ENCODE results near the gene GTF3C1. TPM values are rescaled to one million over a fixed set of nuclear protein-coding genes. Genes with fewer than 3 reads are reported as not detected.

GTF3C1 gene
- total and polyA plus RNA-seq, 4 donors: 15.3 to 28.0 (median 22.2) TPM

DNA sequence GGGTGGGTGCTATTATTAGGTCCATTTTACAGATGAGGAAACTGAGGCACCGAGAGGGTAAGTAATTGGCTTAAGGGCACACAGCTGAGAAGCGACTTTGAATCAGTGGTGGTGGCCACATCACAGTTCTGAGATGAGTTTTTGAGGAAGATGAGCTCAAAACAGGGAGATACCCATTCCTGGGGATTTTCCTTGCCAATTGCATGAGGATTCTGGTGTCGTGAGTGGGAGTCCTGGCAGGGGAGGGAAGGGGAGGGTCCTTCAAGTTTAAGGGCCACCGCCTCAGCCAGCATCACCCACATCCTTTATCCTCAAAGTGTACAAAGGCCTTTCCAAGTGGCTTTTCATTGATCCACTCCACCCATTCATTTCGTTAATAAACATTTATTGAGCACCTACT is 102.4 kb downstream of the GTF3C1 start:
- 92% methylated on average over 5 of the region's 5 CpGs for WGBS
- Histone ChIP-seq H3K4me1 (ENCODE audit: control insufficient read depth in 4 of 4, insufficient read depth in 4 of 4, low read length in 3 of 4) (no peaks in the 10 kb centered on the region), H3K36me3 (ENCODE audit: control insufficient read depth in 4 of 4, insufficient read depth in 3 of 4, low read depth in 1 of 4, low read length in 3 of 4) (no peaks in the 10 kb centered on the region), H3K27me3 (ENCODE audit: control insufficient read depth in 4 of 4, insufficient read depth in 4 of 4, low read length in 3 of 4) (no peaks in the 10 kb centered on the region), H3K9ac (ENCODE audit: low read depth in 1 of 2, low read length in 2 of 2) (no peak overlapping the region), H3K4me3 (ENCODE audit: low read depth in 1 of 3, low read length in 3 of 3) (no peak overlapping the region), H3K27ac (ENCODE audit: low read depth in 1 of 2, low read length in 2 of 2) (no peak overlapping the region), H3K9me3 (ENCODE audit: control insufficient read depth in 4 of 4, low read length in 3 of 4) (peaks cover 0 to 13% (median 3%) of the 10 kb centered on the region in 4 donors)
- DNase-seq (ENCODE audit: low spot score): no peak
- TF ChIP-seq, protein P1, sequence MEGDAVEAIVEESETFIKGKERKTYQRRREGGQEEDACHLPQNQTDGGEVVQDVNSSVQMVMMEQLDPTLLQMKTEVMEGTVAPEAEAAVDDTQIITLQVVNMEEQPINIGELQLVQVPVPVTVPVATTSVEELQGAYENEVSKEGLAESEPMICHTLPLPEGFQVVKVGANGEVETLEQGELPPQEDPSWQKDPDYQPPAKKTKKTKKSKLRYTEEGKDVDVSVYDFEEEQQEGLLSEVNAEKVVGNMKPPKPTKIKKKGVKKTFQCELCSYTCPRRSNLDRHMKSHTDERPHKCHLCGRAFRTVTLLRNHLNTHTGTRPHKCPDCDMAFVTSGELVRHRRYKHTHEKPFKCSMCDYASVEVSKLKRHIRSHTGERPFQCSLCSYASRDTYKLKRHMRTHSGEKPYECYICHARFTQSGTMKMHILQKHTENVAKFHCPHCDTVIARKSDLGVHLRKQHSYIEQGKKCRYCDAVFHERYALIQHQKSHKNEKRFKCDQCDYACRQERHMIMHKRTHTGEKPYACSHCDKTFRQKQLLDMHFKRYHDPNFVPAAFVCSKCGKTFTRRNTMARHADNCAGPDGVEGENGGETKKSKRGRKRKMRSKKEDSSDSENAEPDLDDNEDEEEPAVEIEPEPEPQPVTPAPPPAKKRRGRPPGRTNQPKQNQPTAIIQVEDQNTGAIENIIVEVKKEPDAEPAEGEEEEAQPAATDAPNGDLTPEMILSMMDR (IDR thresholded peaks at IDR 0.05; ENCODE audit: low read depth, low read length, missing input control): no peak
- TF ChIP-seq, protein P2, sequence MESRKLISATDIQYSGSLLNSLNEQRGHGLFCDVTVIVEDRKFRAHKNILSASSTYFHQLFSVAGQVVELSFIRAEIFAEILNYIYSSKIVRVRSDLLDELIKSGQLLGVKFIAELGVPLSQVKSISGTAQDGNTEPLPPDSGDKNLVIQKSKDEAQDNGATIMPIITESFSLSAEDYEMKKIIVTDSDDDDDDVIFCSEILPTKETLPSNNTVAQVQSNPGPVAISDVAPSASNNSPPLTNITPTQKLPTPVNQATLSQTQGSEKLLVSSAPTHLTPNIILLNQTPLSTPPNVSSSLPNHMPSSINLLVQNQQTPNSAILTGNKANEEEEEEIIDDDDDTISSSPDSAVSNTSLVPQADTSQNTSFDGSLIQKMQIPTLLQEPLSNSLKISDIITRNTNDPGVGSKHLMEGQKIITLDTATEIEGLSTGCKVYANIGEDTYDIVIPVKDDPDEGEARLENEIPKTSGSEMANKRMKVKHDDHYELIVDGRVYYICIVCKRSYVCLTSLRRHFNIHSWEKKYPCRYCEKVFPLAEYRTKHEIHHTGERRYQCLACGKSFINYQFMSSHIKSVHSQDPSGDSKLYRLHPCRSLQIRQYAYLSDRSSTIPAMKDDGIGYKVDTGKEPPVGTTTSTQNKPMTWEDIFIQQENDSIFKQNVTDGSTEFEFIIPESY (IDR thresholded peaks at IDR 0.05): no peak
- no peak for TF ChIP-seq FOXA1 (IDR thresholded peaks at IDR 0.05)
- no peak for TF ChIP-seq RAD21 (IDR thresholded peaks at IDR 0.05)
- TF ChIP-seq GABPA (IDR thresholded peaks at IDR 0.05 in 1 of 2, conservative IDR thresholded peaks at IDR 0.05 in 1 of 2): no peak
- TF ChIP-seq TAF1 (conservative IDR thresholded peaks at IDR 0.05): no peak
- TF ChIP-seq, protein P3, sequence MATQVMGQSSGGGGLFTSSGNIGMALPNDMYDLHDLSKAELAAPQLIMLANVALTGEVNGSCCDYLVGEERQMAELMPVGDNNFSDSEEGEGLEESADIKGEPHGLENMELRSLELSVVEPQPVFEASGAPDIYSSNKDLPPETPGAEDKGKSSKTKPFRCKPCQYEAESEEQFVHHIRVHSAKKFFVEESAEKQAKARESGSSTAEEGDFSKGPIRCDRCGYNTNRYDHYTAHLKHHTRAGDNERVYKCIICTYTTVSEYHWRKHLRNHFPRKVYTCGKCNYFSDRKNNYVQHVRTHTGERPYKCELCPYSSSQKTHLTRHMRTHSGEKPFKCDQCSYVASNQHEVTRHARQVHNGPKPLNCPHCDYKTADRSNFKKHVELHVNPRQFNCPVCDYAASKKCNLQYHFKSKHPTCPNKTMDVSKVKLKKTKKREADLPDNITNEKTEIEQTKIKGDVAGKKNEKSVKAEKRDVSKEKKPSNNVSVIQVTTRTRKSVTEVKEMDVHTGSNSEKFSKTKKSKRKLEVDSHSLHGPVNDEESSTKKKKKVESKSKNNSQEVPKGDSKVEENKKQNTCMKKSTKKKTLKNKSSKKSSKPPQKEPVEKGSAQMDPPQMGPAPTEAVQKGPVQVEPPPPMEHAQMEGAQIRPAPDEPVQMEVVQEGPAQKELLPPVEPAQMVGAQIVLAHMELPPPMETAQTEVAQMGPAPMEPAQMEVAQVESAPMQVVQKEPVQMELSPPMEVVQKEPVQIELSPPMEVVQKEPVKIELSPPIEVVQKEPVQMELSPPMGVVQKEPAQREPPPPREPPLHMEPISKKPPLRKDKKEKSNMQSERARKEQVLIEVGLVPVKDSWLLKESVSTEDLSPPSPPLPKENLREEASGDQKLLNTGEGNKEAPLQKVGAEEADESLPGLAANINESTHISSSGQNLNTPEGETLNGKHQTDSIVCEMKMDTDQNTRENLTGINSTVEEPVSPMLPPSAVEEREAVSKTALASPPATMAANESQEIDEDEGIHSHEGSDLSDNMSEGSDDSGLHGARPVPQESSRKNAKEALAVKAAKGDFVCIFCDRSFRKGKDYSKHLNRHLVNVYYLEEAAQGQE (IDR thresholded peaks at IDR 0.05): no peak
- no peak for TF ChIP-seq HNF4G (IDR thresholded peaks at IDR 0.05)
- TF ChIP-seq HNF4A (conservative IDR thresholded peaks at IDR 0.05): no peak
- no peak for TF ChIP-seq YY1 (IDR thresholded peaks at IDR 0.05)
- TF ChIP-seq NR2F2 (IDR thresholded peaks at IDR 0.05): no peak
- no peak for TF ChIP-seq RXRA (IDR thresholded peaks at IDR 0.05)
- TF ChIP-seq JUND (IDR thresholded peaks at IDR 0.05): no peak
- TF ChIP-seq FOXA2 (IDR thresholded peaks at IDR 0.05): no peak
- TF ChIP-seq, protein P4, sequence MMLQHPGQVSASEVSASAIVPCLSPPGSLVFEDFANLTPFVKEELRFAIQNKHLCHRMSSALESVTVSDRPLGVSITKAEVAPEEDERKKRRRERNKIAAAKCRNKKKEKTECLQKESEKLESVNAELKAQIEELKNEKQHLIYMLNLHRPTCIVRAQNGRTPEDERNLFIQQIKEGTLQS (IDR thresholded peaks at IDR 0.05): no peak
- no peak for TF ChIP-seq EGR1 (IDR thresholded peaks at IDR 0.05; ENCODE audit: low read depth in 2 of 2)
- TF ChIP-seq SP1 (IDR thresholded peaks at IDR 0.05): no peak
- TF ChIP-seq, protein P5, sequence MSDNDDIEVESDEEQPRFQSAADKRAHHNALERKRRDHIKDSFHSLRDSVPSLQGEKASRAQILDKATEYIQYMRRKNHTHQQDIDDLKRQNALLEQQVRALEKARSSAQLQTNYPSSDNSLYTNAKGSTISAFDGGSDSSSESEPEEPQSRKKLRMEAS (IDR thresholded peaks at IDR 0.05): no peak

Measured in liver (tissue), 9 donors.